HepG2 (cell line): ENCODE measurements around the gene OSTF1. TPM values are rescaled to one million over a fixed set of nuclear protein-coding genes. Genes with fewer than 3 reads are reported as not detected.

Source experiments
- ATAC-seq: fragments of 200-7000 bp; cut with Tn5 transposase; 3 replicates; pipeline ENCODE4 v1.9.1; 2020; ENCODE audit warnings: mild to moderate bottlenecking, moderate library complexity
- BruUV-seq: library from RNA; stranded (reverse); fragments of 400-500 nt; replicated peaks from 2 replicates; lab custom pipeline; 2021; lab: Mats Ljungman, UMichigan
- CTCF ChIA-PET: fragments of 300-600 bp; formaldehyde crosslinking; extraction: SDS; loops from one replicate; lab custom pipeline; 2021; ENCODE audit warnings: low total read pairs, inconsistent platforms, low intra/inter-chr PET ratio; lab: Yijun Ruan, JAX
- POLR2A ChIA-PET: fragments of 350-600 bp; sonication (Branson Sonifier 250); formaldehyde crosslinking; loops from one replicate; lab custom pipeline; 2020; ENCODE audit warnings: antibody characterized with exemption, inconsistent platforms; lab: Yijun Ruan, JAX
- DNase-seq: peaks from one replicate; pipeline ENCODE4 v3.0.0-alpha.2; 2015; ENCODE audit warnings: low spot score
- FAIRE-seq: peaks from 3 replicates; lab custom pipeline; 2011; peaks lifted over from hg19 to GRCh38; lab: Jason Lieb, UNC
- H2AFZ ChIP-seq: one replicate; pipeline ENCODE4 v1.6.1; 2011; ENCODE audit warnings: low read length, inconsistent platforms
- H3K27ac ChIP-seq: fragments of 300-600 bp; 3 replicates; pipeline ENCODE4 v1.8.0; 2011; ENCODE audit warnings: mixed run types, mild to moderate bottlenecking, mixed read lengths, low read length, inconsistent platforms; ENCODE audit not compliant: insufficient read depth; ENCODE audit errors: extremely low read length
- H3K27me3 ChIP-seq, 2 experiments: fragments of 200-600 bp in 1 of 2; 2 replicates in 1 of 2; 3 replicates in 1 of 2; pipeline versions ENCODE4 v1.6.0 to v1.8.0; 2011; ENCODE audit warnings: low read length in 2 of 2, mild to moderate bottlenecking in 2 of 2, moderate library complexity in 2 of 2, inconsistent platforms in 1 of 2; ENCODE audit not compliant: insufficient read depth in 2 of 2, control insufficient read depth in 1 of 2
- H3K36me3 ChIP-seq, 2 experiments: fragments of 200-600 bp in 1 of 2; replicated peaks in 1 of 2; 2 replicates in 1 of 2; 3 replicates in 1 of 2; pipeline versions ENCODE4 v1.5.1 to v1.8.0; 2011; ENCODE audit warnings: low read length in 2 of 2, inconsistent platforms in 1 of 2; ENCODE audit not compliant: insufficient read depth in 2 of 2, control insufficient read depth in 1 of 2
- H3K4me1 ChIP-seq: 2 replicates; pipeline ENCODE4 v1.5.1; 2012; ENCODE audit warnings: low read length, inconsistent platforms; ENCODE audit not compliant: insufficient read depth
- H3K4me2 ChIP-seq: 2 replicates; pipeline ENCODE4 v1.6.0; 2011; ENCODE audit warnings: low read depth, low read length, inconsistent platforms
- H3K4me3 ChIP-seq, 3 experiments: fragments of 200-600 bp in 1 of 3; sonication (generic), shearing (Covaris generic) in 1 of 3; replicated peaks in 1 of 3; 2 replicates each; pipeline ENCODE4 v1.5.1; 2011 to 2016; ENCODE audit warnings: low read length in 3 of 3, inconsistent platforms in 2 of 3, low read depth in 2 of 3, mild to moderate bottlenecking in 2 of 3, control low read depth in 1 of 3, mixed read lengths in 1 of 3; ENCODE audit not compliant: insufficient read depth in 1 of 3
- H3K79me2 ChIP-seq: one replicate; pipeline ENCODE4 v1.6.1; 2011; ENCODE audit warnings: low read length, inconsistent platforms; ENCODE audit not compliant: insufficient read depth
- H3K9ac ChIP-seq: 2 replicates; pipeline ENCODE4 v1.6.0; 2011; ENCODE audit warnings: mild to moderate bottlenecking, low read depth, low read length, inconsistent platforms; ENCODE audit not compliant: insufficient read depth
- H3K9me3 ChIP-seq: 2 replicates; pipeline ENCODE4 v1.5.1; 2012; ENCODE audit warnings: mild to moderate bottlenecking, low read length
- H4K20me1 ChIP-seq: 2 replicates; pipeline ENCODE4 v1.6.0; 2011; ENCODE audit warnings: inconsistent platforms, mild to moderate bottlenecking, low read length, moderate library complexity; ENCODE audit not compliant: insufficient read depth
- CBX5 ChIP-seq: sonication (generic); formaldehyde crosslinking; IDR thresholded peaks from 2 replicates; pipeline ENCODE4 v1.4.0; 2020; ENCODE audit warnings: missing genetic modification reagents, borderline replicate concordance
- CHD4 ChIP-seq: fragments of 200-600 bp; sonication (generic); IDR thresholded peaks from 2 replicates; pipeline ENCODE4 v1.7.0; 2017; ENCODE audit warnings: mild to moderate bottlenecking, low read length, borderline replicate concordance
- MEIS1 ChIP-seq: sonication (generic); formaldehyde crosslinking; IDR thresholded peaks from 2 replicates; pipeline ENCODE4 v1.9.0; 2021; ENCODE audit warnings: mild to moderate bottlenecking, missing genetic modification reagents, moderate library complexity, borderline replicate concordance
- PHF8 ChIP-seq: sonication (generic); formaldehyde crosslinking; IDR thresholded peaks from 2 replicates; pipeline ENCODE4 v1.5.0; 2020; ENCODE audit warnings: missing genetic modification reagents
- REL ChIP-seq: sonication (generic); formaldehyde crosslinking; conservative IDR thresholded peaks from 2 replicates; pipeline ENCODE4 v1.8.0; 2022; ENCODE audit warnings: mild to moderate bottlenecking, missing genetic modification reagents, moderate library complexity
- SIX1 ChIP-seq: sonication (generic); formaldehyde crosslinking; IDR thresholded peaks from 2 replicates; pipeline ENCODE4 v1.4.0; 2020; ENCODE audit warnings: missing genetic modification reagents, borderline replicate concordance
- THAP11 ChIP-seq: IDR thresholded peaks from 2 replicates; pipeline ENCODE4 v1.6.1; 2016; ENCODE audit warnings: missing biosample characterization, missing genetic modification reagents
- ZNF160 ChIP-seq: sonication (generic); formaldehyde crosslinking; IDR thresholded peaks from 2 replicates; pipeline ENCODE4 v1.8.0; 2022; ENCODE audit warnings: mild to moderate bottlenecking, inconsistent platforms, missing genetic modification reagents
- ZNF367 ChIP-seq: sonication (generic); formaldehyde crosslinking; IDR thresholded peaks from 2 replicates; pipeline ENCODE4 v1.4.0; 2020; ENCODE audit warnings: missing genetic modification reagents, borderline replicate concordance
- ZNF615 ChIP-seq: sonication (generic); formaldehyde crosslinking; IDR thresholded peaks from 2 replicates; pipeline ENCODE4 v1.5.0; 2020; ENCODE audit warnings: mild to moderate bottlenecking, missing genetic modification reagents, borderline replicate concordance
- ZSCAN12 ChIP-seq: sonication (generic); formaldehyde crosslinking; IDR thresholded peaks from 2 replicates; pipeline ENCODE4 v1.9.0; 2021; ENCODE audit warnings: mild to moderate bottlenecking, missing genetic modification reagents
- WGBS: methylation state at CpG from one replicate; pipeline ENCODE4 v1.1.6; 2017; ENCODE audit warnings: low lambda C conversion rate; 5-methylcytosine and 5-hydroxymethylcytosine counted together
- in situ Hi-C: cut with HindIII; loops from 2 replicates; pipeline ENCODE4 v1.10.0; 2017; ENCODE audit warnings: low pct_unique_long_range_greater_than_20kb; ENCODE audit not compliant: extremely low pct_ligation_motif_present
- intact Hi-C: fragments of 100-400 bp; cut with micrococcal nuclease; formaldehyde crosslinking; loops from one replicate; pipeline ENCODE4 v1.10.0; 2022; ENCODE audit not compliant: unreplicated experiment
- polyA plus RNA-seq, 8 experiments: library from polyadenylated mRNA; depleted of rRNA in 3 of 8; stranded (reverse) in 7 of 8; unstranded in 1 of 8; fragments of >200 nt; fragmentation: Illumina TruSeq in 4 of 8; extraction: Trizol in 4 of 8; gene quantifications; 2 replicates each; pipeline versions ENCODE4 v1.2.1 to v1.2.3, GENCODE V29; 2011 to 2016; ENCODE audit warnings: low read depth in 4 of 8, missing spikeins in 1 of 8, mixed read lengths in 1 of 8; ENCODE audit not compliant: insufficient read depth in 1 of 8
- total RNA-seq, 5 experiments: library from RNA; depleted of rRNA; stranded (reverse); fragments of >200 nt; fragmentation: Illumina TruSeq; extraction: Trizol; gene quantifications; 2 replicates each; pipeline ENCODE4 v1.2.3, GENCODE V29; 2016; ENCODE audit warnings: low read depth in 1 of 5
- TF ChIP-seq, protein P1 (sequence below): IDR thresholded peaks from 2 replicates; pipeline ENCODE4 v1.6.1; 2012; ENCODE audit warnings: low read length, improper control_type of control experiment
- TF ChIP-seq, protein P2 (sequence below): sonication (generic); formaldehyde crosslinking; IDR thresholded peaks from 2 replicates; pipeline ENCODE4 v1.9.0; 2021; ENCODE audit warnings: missing genetic modification reagents, mild to moderate bottlenecking, borderline replicate concordance
- TF ChIP-seq, protein P3 (sequence below): sonication (generic); formaldehyde crosslinking; IDR thresholded peaks from 2 replicates; pipeline ENCODE4 v1.4.0; 2020; ENCODE audit warnings: low read depth, missing genetic modification reagents
- TF ChIP-seq, protein P4 (sequence below): sonication (generic); formaldehyde crosslinking; IDR thresholded peaks from 2 replicates; pipeline ENCODE4 v1.4.0; 2020; ENCODE audit warnings: mild to moderate bottlenecking, low read depth, missing genetic modification reagents

The OSTF1 gene
- total and polyA plus RNA-seq, 2 of the 13 experiments (the other 11 are each of a cell fraction or from before 2014, with no cell fraction given), result 16.8 to 39.0 TPM

DNA sequence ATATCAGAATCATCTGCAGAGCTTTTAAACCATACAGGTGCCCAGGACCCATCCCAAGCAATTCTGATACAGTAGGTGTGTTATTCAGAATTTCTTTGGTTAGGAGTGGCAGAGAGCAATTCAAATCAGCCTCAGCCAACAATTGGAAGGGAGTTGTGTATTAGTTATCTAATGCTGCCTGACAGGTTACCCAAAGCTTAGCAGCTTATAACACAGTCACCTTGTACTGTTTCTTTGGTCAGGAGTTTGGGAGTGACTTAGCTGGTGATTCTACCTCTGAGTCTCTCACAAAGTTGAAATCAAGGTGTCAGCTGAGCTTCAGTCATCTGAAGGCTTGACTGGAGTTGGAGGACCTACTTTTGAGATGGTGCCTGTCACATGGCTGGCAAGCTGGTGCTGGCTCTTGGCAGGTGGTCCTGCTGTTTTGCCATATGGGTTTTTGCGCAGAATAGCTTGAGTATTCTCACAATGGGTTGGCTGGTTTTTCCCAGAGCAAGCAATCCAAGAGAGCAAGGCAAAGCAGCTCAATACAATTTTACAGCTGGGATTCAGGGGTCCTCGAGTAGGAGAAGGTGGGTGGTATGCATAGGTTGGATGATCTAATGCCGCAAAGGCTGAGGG, 41.5 kb upstream of the OSTF1 start (continued):
- TF ChIP-seq, protein P1, sequence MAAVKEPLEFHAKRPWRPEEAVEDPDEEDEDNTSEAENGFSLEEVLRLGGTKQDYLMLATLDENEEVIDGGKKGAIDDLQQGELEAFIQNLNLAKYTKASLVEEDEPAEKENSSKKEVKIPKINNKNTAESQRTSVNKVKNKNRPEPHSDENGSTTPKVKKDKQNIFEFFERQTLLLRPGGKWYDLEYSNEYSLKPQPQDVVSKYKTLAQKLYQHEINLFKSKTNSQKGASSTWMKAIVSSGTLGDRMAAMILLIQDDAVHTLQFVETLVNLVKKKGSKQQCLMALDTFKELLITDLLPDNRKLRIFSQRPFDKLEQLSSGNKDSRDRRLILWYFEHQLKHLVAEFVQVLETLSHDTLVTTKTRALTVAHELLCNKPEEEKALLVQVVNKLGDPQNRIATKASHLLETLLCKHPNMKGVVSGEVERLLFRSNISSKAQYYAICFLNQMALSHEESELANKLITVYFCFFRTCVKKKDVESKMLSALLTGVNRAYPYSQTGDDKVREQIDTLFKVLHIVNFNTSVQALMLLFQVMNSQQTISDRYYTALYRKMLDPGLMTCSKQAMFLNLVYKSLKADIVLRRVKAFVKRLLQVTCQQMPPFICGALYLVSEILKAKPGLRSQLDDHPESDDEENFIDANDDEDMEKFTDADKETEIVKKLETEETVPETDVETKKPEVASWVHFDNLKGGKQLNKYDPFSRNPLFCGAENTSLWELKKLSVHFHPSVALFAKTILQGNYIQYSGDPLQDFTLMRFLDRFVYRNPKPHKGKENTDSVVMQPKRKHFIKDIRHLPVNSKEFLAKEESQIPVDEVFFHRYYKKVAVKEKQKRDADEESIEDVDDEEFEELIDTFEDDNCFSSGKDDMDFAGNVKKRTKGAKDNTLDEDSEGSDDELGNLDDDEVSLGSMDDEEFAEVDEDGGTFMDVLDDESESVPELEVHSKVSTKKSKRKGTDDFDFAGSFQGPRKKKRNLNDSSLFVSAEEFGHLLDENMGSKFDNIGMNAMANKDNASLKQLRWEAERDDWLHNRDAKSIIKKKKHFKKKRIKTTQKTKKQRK, result no peak
- TF ChIP-seq SIX1 (CRISPR knock-in tag) (no peak), ZNF615 (no peak)

DNA sequence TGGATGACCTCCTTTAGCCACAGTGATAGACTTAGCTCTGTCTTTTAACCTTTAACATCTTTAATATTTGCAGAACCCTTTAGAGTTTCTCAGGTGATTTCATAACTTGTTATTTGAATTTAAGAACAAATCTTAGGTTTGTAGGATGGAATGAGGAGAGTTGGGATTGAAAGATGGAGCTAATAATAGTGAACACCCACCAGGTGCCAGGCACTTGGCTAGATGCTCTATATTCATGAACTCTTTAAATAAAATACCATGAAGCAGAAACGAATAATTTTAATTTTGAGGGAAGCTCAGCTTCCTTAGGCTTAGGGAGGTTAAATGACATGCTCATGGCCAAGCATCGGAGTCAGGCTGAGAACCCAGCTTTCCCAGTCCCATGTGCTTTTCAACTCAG, 40.8 kb upstream of the OSTF1 start:
- ChIA-PET POLR2A (no interaction called here), CTCF (no interaction called here)
- Histone ChIP-seq H3K27ac (no peak overlapping the region), H3K4me2 (no peak overlapping the region), H3K9ac (no peak overlapping the region), H3K79me2 (no peaks in the 10 kb centered on the region), H3K36me3 (no peaks in the 10 kb centered on the region), H2AFZ (no peak overlapping the region), H4K20me1 (no peaks in the 10 kb centered on the region), H3K4me3 (no peak overlapping the region), H3K9me3 (no peaks in the 10 kb centered on the region), H3K4me1 (no peaks in the 10 kb centered on the region), H3K27me3 (no peaks in the 10 kb centered on the region)
- 38% methylated on average over 2 of the region's 2 CpGs for WGBS
- no peak for ATAC-seq
- in situ Hi-C loops (no loop called here), intact Hi-C loops (no loop called here)
- BruUV-seq, result no TSS peak
- no peak for FAIRE-seq
- DNase-seq, result no peak
- TF ChIP-seq THAP11 (CRISPR knock-in tag), result no peak
- TF ChIP-seq CHD4, result no peak
- TF ChIP-seq, protein P2, sequence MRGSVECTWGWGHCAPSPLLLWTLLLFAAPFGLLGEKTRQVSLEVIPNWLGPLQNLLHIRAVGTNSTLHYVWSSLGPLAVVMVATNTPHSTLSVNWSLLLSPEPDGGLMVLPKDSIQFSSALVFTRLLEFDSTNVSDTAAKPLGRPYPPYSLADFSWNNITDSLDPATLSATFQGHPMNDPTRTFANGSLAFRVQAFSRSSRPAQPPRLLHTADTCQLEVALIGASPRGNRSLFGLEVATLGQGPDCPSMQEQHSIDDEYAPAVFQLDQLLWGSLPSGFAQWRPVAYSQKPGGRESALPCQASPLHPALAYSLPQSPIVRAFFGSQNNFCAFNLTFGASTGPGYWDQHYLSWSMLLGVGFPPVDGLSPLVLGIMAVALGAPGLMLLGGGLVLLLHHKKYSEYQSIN (CRISPR knock-in tag), result no peak
- TF ChIP-seq ZNF367 (CRISPR knock-in tag), result no peak
- no peak for TF ChIP-seq CBX5 (CRISPR knock-in tag)
- TF ChIP-seq, protein P3, sequence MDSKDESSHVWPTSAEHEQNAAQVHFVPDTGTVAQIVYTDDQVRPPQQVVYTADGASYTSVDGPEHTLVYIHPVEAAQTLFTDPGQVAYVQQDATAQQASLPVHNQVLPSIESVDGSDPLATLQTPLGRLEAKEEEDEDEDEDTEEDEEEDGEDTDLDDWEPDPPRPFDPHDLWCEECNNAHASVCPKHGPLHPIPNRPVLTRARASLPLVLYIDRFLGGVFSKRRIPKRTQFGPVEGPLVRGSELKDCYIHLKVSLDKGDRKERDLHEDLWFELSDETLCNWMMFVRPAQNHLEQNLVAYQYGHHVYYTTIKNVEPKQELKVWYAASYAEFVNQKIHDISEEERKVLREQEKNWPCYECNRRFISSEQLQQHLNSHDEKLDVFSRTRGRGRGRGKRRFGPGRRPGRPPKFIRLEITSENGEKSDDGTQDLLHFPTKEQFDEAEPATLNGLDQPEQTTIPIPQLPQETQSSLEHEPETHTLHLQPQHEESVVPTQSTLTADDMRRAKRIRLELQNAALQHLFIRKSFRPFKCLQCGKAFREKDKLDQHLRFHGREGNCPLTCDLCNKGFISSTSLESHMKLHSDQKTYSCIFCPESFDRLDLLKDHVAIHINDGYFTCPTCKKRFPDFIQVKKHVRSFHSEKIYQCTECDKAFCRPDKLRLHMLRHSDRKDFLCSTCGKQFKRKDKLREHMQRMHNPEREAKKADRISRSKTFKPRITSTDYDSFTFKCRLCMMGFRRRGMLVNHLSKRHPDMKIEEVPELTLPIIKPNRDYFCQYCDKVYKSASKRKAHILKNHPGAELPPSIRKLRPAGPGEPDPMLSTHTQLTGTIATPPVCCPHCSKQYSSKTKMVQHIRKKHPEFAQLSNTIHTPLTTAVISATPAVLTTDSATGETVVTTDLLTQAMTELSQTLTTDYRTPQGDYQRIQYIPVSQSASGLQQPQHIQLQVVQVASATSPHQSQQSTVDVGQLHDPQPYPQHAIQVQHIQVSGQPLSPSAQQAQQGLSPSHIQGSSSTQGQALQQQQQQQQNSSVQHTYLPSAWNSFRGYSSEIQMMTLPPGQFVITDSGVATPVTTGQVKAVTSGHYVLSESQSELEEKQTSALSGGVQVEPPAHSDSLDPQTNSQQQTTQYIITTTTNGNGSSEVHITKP, result no peak
- no peak for TF ChIP-seq PHF8 (CRISPR knock-in tag)
- TF ChIP-seq ZNF160, result no peak
- no peak for TF ChIP-seq MEIS1 (CRISPR knock-in tag)
- no peak for TF ChIP-seq REL (CRISPR knock-in tag)
- TF ChIP-seq, protein P4, sequence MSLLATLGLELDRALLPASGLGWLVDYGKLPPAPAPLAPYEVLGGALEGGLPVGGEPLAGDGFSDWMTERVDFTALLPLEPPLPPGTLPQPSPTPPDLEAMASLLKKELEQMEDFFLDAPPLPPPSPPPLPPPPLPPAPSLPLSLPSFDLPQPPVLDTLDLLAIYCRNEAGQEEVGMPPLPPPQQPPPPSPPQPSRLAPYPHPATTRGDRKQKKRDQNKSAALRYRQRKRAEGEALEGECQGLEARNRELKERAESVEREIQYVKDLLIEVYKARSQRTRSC (CRISPR knock-in tag), result no peak
- no peak for TF ChIP-seq ZSCAN12 (CRISPR knock-in tag)
